DMS153 (cell line): ENCODE results near the gene CFAP410.

ENCODE experiments used
- DNase-seq: peaks from one replicate; lab custom pipeline; 2025; lab: John Stamatoyannopoulos, UW

CFAP410 gene

GRCh38 chr21:44330698-44331097, 8.5 kb downstream of the CFAP410 start:
- DNase-seq, result no peak

DNA sequence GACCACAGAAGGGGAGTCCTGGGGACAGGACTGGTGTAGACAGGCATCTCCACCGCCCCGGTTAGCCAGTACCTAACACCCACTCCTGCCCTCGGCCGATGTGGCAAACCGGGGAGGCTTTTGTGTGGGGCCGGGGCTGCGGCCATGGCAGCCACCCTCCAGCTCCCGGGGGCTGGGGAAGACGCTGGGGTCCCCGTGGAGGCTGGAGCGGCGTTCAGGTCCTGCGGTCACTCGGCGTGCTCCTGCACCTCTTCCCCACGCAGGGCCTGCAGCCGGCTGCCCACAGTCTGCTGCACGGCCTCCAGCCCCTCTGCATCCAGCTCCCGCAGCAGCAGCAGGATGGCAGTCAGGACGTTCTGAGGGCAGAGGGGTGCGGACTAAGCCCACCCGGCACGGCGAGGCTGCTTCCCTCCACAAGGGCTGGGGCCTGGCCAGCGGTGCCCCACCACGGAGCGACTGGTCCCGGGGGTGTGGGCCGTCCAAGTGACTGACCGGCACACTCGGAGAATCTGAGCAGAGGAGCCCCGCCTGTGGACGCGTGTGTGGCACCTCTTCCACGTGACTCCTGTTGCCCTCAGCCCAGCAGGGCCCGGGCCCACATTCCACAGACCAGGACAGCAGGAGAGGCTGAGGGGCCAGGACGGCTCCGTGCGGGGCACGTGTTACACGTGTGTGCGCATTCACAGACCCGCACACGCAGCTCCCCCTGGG, 9.1 kb downstream of the CFAP410 start:
- no peak for DNase-seq

DNA sequence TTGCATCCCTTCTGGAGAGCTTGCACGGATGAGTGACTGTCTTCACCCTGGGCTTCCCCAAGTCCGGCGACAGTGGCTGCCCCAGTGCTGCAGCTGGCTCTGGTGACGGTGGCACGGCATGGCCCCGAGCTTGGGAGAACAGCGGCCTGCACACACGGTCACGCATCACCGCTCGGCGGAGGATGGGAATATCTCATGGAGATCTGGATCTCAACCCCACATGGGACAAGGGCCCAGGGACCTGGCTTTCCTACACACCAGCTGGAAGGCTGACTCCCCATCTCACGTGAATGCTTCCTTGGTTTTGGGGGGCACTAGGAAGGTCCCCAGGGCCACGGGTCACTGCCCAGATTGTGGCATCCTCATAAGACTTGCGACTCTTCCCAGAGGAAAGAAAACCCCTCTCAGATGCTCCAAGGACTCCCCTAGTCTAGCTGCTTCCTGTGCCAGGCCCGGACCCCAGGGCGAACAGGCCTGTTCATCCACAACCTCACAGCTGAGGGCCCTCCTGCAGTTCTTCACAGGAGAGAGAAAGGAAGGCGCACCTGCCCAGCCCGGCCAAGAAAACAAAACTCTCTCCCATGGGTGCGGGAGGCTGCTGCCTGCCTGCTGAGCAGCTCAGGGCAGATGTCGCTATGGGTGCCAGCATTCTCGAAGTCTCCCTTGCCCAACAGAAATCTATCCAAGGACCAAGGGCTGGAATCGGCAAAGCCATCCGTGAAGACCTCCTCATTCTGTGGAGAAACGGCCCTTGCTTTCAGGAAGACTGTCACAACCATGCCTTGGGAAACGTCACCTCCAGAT, 9.9 kb downstream of the CFAP410 start:
- no peak for DNase-seq

DNA sequence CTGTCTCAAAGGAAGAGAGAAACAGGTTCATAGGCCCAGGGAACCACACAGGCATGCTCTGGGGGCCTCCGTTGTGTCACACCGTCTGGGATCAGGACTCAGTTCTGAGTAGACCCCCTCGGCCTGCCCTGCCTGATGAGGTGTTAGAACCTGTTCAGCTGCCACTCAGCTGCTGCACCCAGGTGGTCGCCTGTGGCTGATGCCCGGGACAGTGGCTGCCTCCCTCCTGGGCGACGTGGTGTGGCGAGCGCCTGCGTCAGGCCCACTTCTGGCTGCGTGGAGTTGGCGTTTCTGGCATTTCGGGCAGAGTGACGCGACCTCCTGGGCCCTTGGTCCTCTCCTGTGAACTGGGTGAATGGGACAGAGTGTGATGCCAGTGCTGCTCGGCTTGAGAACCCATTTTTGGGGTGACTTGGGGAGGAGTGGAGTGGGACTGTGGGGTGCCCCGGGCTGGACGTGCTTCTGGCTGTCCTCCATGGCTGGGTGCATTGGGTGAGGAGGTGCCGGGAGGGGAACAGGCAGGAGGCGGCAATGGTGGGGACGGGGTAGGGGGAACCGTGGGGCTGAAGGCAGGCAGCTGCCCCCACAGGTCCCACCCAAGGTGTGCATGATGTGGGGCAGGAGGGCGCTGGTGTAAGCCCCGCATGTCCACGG, 10.8 kb downstream of the CFAP410 start:
- no peak for DNase-seq

DNA sequence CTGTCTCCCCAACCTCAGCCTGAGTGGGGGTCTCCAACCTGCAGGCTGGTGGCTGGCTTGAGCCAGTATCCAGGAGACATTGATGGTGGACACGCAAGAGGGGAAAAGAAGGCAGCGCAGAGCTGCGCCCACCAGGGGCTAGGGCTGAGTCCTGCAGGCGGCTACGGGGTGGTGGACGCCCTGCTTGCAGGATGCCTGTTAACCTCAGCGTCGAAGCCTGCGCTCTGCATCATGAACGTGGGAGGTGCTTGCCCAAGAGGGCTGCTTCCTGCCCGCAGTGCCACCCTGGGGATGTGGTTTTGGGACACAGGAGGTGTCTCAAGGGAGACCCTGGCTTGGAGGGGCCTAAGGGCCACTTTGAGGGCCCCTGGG, 11.6 kb downstream of the CFAP410 start:
- DNase-seq, result no peak

DNA sequence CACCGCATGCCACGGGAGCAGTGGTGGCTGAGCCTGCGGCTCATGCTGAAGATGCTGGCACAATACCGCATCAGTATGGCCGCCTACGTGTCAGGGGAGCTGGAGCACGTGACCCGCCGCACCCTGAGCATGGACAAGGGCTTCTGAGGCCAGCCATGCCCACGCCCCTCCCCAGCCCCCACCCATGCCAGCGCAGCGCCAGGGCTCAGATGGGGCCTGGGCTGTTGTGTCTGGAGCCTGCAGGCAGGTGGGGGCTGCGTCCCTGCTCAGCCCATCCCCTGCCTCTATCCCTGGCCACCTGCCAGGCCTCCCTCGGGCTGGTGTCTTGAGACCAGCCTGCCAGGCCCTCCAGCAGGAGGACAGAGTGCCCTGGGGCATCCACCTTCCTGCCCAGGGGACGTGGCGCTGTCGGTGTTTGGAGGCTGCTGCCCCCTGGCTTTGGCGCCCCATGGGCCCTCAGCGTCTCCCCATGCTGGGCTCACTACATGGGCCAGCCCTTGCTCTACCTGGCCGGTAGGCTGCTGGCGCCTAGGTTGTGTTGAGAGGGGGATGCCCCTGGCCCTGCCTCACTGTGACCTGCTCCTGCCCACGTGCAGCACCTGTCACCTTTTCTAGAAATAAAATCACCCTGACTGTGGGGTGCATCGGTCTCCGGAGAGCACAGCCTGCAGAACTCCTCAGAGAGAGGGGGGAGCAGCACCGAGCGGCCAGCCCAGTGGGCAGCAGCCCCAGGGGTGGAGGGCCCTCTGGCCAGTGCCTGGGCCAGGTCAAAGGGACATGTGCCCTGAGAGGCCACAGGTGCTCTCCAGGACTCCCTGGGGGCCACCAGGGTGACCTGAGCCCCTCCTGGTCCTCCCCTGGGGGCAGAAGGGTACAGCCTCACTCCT, 12.2 kb downstream of the CFAP410 start:
- DNase-seq, result no peak

- DNase-seq, result no peak
These were observed 12.9 kb downstream of the CFAP410 start for GRCh38 chr21:44326272-44326647.

GRCh38 chr21:44325386-44326271, 13.6 kb downstream of the CFAP410 start:
- no peak for DNase-seq

DNA sequence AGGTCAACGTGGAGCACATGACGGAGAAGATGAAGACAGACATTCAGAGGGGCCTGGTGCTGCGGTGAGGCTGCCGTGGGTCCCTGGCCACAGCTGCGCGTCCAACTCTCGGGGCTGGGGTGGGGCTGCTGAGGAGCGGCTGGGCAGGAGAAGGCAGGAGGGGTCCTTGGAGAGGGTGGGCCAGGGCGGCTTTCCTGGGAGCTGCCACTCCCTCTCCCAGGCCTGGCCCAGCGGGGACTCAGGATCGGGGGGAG, 14.4 kb downstream of the CFAP410 start:
- no peak for DNase-seq

DNA sequence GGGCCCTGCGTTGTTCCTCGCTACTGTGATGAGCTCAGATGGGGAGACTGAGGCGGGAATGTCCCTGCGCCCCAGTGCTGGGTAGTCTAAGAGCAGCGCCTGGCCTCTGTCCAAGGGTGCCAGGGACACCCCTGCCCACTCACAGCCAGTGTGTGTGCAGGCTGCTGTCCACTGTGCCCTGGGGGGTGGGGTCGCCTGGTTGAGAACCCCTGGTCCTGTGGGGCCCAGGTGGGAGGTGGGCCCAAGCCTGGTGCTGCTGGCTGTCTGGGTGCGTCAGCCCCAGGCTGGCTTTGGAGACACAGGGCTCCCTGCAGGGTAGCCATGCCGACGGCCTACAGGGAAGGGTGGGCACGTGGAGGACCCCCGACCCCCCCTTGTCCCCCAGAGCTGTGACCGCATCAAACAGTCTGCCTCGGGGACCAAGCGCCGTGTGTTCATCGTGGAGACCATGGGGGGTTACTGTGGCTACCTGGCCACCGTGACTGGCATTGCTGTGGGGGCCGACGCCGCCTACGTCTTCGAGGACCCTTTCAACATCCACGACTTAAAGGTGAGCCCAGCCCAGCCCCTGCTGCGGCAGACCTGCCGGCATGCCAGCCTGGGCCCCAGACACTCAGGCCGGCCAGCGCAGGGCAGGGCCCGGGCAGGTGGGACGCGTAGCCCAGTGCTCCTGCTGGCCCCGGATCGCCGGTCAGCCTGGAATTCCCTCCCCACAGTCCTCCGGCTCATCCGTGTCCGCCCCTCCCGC, 14.9 kb downstream of the CFAP410 start:
- DNase-seq, result no peak

GRCh38 chr21:44323591-44323990, 15.6 kb downstream of the CFAP410 start:
- DNase-seq, result no peak

DNA sequence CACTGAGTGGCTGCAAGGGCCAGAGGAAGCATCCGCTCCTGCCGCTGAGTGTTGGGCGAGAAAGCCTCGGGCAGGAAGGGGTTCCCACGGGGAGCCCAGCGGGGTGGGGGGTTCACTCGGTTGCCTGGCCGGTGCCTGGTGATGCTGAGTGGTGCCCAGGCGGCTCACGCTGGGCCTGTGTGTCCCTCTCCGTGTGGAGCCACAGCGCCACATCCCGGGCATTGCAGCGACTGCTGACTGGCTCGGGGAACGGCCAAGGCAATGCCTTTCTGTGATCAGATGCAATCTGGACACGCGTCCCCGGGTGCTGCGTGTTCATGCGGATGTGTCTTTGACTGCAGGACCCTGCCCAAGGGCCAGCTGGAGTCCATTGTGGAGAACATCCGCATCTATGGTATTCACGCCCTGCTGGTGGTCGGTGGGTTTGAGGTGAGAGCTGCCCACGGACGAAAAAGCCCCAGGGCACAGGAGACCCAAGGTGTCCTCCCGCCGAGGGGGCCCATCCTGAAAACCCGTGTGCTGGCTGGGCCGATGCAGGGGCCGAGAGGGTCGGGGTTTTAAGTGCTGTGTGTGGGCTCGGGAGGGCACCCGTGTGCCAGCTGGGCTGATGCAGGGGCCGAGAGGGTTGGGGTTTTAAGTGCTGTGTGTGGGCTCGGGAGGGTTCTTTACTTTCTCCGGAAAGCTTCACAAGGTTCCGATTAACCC, 16.4 kb downstream of the CFAP410 start:
- no peak for DNase-seq

DNA sequence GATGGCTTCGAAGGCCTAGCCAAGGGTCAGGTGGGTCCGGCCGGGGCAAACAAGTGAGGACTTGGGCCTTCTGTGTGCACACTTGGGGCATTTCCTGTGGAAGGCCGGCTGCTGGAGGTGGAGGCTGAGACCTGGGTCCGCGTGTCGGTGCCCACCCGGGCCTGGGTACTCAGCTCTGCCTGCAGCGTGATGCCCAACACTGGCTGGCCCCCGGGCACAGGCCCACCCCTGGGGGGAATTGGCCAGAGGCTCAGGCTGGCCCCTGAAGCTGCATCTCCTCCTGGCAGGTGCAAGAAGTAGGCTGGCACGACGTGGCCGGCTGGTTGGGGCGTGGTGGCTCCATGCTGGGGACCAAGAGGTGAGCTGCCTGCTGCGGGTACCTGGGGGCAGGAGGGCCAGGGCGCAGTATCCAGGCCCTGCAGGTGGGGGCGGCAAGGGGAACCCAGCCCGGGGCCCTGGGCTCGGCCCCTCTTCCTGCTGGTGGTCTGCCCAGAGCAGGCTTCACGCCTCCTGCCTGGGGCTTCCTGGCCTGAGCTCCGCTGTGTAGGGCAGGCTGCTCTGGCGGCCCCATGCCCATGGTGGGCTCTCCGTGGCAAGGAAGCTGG, 17.2 kb downstream of the CFAP410 start:
- DNase-seq, result no peak

GRCh38 chr21:44320847-44321246, 18.3 kb downstream of the CFAP410 start:
- DNase-seq, result no peak

- DNase-seq, result no peak
These were observed 19.7 kb downstream of the CFAP410 start for GRCh38 chr21:44319407-44320065.

- no peak for DNase-seq
These were observed 20.5 kb downstream of the CFAP410 start for GRCh38 chr21:44318489-44319285.

DNA sequence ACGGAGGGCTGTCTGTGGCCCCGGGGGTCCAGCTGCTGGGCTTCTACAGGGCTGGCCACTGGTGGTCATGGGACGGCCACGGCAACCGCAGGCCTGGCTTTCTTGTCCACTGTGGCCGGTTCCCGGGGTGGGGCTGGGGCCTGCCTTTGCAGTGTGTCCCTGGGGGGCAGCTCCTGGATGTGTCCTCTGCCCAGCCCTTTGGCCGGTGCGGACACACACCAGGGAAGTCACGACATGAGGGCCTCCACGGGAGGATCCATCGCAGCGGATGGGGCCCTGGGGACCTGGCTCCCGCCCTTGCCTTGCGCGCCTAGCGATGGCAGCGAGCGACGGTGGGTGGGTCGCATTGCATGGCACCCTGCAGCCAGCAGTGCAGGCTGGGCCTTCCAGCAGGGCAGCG, 21.3 kb downstream of the CFAP410 start:
- DNase-seq, result no peak

GRCh38 chr21:44317241-44317782, 21.9 kb downstream of the CFAP410 start:
- DNase-seq, result no peak
